NCI-H510A treated with DMSO at 0.1 percent for 48 hours (cell line): ENCODE measurements around the gene HELT.
A peak's percentile ranks its signal among the peaks of the same experiment; 100 is the strongest.
"Not testable (repeated sequence)": the region's sequence is repeated elsewhere in the genome, so short reads cannot be mapped to it uniquely, and the experiment has no call there.

ENCODE experiments used
- DNase-seq: peaks from one replicate; lab custom pipeline; 2025; lab: John Stamatoyannopoulos, UW

Gene HELT

GRCh38 chr4:185036019-185036418 is 17.7 kb downstream of the HELT start:
- DNase-seq, result no peak

GRCh38 chr4:185036842-185037241 is 18.6 kb downstream of the HELT start:
- no peak for DNase-seq

GRCh38 chr4:185039508-185040273 is 21.4 kb downstream of the HELT start:
- peak; percentile 63 for DNase-seq

GRCh38 chr4:185040523-185040922 is 22.2 kb downstream of the HELT start:
- no peak for DNase-seq

- DNase-seq, result not testable (repeated sequence)
Observed at GRCh38 chr4:185050286-185050685, 32.0 kb downstream of the HELT start.

- DNase-seq, result not testable (repeated sequence)
Observed at GRCh38 chr4:185051283-185051682, 33.0 kb downstream of the HELT start.

GRCh38 chr4:185053746-185054145 is 35.5 kb downstream of the HELT start:
- DNase-seq, result no peak

- DNase-seq, result no peak
Observed at GRCh38 chr4:185054272-185054671, 36.0 kb downstream of the HELT start.

- DNase-seq, result no peak
Observed at GRCh38 chr4:185054886-185055285, 36.6 kb downstream of the HELT start.

- DNase-seq, result no peak
Observed at GRCh38 chr4:185061610-185062009, 43.3 kb downstream of the HELT start.

- DNase-seq, result no peak
Observed at GRCh38 chr4:185062606-185063005, 44.3 kb downstream of the HELT start.

GRCh38 chr4:185066179-185066578 is 47.9 kb downstream of the HELT start:
- DNase-seq, result no peak

GRCh38 chr4:185068837-185069236 is 50.5 kb downstream of the HELT start:
- DNase-seq, result no peak
